NCI-H2196 treated with DMSO at 0.1 percent for 48 hours (cell line): ENCODE measurements around the gene BEND6.
A peak's percentile ranks its signal among the peaks of the same experiment; 100 is the strongest.

ENCODE experiments used
- DNase-seq: peaks from one replicate; lab custom pipeline; 2025; ENCODE audit not compliant: unreplicated experiment; lab: John Stamatoyannopoulos, UW

The BEND6 gene

DNA sequence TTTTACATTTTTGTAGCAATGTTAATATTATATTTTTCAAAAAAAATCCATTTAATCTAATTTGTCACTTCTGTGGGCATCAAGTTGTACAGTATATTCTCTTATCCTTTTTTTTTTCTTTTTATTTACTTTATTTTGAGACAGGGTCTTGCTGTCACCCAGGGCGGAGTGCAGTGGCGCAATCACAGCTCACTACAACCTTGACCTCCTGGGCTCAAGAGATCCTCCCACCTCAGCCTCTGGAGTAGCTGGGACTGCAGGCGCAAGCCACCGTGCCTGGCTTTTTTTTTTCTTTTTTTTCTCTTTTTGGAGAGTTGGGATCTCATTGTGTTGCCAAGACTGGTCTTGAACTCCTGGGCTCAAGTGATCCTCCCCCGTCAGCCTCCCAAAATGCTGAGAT lies 14.4 kb upstream of the BEND6 start:
- DNase-seq = no peak

DNA sequence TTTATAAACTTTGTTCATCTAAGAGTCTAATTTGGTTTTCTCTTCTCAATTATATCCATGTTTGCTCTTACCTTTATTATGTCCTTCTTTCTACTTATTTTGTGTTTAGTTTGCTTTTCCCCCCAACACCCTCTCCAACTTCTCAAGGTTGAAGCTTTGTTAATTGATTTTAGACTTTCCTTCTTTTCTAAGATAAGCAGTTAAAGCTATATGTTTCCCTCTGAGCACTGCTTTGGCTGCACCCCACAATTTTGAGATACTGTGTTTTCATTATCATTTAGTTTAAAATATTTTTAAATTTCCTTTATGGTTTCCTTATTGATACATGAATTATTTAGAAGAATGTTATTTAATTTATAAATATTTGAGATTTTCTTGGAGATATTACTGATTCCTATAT lies 13.9 kb upstream of the BEND6 start:
- no peak for DNase-seq

DNA sequence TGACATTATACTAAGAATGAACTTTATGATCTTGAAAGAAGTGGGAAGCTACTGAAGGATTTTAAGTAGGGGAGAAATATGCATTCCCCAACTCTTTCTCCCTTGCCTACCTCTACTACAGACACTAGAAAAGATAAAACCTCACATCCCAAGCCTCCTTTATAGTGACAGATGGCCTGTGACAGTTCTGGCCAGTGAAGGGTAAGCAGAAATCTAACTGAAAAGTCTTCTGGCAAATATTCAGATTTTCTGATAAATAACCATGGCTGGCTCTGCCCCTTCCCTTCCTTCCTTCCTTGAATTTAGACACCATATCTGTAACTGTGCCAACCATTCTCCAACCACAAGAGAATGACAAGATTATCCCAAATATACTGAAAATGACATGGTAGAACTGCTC lies 10.2 kb upstream of the BEND6 start:
- DNase-seq = no peak

DNA sequence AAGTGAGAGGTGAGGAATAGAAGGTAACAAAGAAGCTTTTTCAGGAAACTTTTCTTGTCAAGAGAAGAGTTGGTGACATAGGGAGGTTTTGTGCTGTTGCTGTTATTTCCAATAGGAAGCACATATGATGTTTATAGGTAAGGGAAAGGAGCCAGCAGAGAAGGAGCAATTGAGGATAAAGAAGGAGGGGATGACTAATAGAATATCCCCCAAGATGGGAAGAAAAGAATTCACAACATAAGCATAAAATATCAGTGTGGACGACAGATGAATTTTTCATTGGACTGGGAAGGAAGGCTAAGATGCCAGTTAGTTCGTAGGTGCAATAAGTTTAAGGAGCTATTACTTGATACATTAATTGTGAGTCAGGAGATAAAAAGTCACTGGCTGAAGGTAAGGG lies 8.5 kb upstream of the BEND6 start:
- DNase-seq = no peak

DNA sequence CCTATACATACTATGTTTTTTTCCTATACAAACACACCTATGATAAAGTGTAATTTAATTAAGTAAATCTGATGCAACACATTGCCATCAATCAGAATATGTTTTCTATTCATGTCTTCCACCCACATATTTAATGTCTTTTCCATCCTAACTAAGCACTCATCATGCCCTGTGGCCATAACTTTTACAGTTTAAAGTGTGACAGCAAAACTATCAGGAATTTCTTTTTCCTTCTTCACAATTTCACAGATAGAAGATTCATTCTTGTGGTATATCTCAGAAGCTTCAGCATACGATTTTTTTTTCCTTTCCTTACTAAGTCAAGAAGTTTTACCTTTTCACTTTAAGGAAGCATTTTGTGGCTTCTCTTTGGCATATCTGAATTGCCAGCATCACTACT lies 7.0 kb upstream of the BEND6 start:
- no peak for DNase-seq

DNA sequence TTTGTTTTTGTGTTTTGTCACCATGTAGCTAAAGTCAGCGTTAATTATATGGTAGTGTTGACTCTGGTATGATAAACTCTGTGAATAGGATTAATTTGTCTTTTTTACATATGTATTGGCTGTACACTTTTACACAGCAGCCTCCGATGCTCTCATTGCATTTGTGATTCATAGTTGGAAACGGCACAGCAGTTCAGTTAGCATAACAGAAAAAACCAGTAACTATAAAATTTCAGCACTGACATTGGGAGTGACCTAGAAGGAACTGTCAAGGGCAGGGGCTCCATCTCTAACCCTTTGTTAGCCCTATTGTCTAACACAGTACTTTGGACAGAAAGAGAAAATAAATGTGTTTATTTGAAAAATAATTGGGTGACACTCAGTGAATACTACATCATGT lies 5.6 kb upstream of the BEND6 start:
- no peak for DNase-seq

DNA sequence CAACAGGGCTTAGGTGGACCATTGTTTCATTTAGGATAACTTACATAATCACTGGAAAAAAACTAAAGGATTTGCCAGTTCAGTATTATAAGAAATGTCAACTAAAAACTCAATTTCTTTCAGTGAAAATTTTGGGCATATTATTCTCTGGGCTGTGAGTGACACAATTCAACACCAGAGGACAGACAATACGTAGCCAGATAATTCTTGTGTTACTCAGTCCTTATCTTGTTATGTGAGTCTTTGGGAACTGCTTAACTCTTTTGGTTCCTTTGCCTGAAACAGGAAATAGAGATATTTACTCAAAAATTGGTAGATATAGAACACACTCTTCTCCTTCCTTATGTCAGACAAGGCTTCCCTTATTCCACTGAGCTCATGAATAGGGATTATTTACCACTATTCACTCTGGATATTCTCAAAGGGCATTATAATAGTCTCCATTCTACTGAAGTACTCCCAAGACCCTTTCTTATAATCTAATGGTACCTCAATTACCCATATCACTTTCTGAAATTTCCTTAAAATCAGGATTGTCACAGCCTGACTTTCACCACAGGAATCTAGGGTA lies 4.9 kb upstream of the BEND6 start:
- DNase-seq = no peak

DNA sequence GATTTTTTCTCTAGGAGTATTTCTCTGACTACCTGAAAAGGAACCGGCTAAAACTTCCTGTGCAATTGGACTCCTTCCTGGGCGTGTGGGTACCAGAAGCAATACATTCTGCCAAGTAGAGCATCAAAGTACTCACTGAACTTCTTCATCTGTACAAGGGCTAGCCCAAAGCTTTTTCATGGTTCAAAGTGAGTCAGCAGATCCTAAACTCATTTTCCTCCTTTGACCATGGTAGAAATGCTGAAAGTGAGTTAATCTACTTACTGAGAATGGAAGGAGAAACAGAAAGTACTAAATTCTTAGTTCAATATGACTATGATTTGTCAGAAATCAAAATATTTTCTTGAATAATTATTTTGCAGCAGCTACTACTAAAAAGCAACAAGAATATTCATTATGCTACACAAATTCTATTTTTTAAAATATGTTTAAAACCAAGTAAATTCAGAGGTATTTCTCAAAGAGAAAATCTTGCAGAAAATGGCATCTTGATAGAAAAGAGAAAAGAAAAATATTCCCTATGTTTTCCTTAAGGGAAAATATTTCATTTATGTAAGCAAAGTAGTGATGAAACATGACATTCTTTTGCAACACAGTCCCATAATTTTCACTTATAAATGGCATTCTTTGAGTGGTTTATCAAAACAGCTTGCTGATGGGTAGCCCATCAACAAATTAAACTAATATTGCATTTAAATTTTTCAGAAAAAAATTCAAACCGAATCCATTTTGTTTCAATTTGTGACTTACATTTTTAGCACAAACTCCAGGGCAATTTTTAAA lies 3.7 kb upstream of the BEND6 start:
- DNase-seq = no peak

DNA sequence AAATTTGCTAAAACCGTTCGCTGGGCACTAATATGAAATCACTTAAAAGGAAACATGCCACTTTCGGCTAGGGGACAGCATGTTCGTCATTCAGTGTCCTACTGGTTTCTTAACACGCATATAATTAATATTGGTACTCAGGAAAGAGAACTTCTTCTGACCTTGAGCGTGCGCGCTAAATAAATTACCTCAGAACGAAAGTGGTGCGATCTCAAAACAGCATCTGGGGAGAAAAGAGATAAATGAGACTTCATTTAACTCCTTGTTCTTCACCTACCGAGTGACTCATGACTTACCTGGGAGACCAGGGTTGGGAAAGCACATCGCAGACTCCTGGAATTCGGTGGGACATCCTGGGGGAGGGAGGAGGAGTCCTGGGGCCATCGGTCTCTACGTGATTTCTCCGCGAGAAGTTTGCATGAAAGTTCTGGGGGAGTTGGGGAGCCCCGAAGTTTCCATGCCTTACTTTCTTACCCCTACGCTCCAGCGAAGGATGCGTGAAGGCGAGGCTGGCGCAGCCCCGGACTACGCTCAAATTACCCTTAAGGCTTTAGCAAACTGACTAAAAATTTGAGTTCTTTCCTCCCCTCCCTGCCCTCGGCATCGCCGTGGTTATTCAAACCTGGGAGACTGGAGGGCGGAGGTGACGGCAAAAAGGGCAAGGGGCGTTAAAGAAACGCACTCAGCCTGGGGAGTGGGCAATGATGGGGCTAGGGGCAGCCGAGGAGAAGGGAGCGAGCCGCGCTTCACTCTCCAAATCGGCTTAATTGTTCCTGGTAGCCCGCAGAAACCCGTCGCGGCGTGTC lies 1.1 kb upstream of the BEND6 start:
- DNase-seq = no peak

DNA sequence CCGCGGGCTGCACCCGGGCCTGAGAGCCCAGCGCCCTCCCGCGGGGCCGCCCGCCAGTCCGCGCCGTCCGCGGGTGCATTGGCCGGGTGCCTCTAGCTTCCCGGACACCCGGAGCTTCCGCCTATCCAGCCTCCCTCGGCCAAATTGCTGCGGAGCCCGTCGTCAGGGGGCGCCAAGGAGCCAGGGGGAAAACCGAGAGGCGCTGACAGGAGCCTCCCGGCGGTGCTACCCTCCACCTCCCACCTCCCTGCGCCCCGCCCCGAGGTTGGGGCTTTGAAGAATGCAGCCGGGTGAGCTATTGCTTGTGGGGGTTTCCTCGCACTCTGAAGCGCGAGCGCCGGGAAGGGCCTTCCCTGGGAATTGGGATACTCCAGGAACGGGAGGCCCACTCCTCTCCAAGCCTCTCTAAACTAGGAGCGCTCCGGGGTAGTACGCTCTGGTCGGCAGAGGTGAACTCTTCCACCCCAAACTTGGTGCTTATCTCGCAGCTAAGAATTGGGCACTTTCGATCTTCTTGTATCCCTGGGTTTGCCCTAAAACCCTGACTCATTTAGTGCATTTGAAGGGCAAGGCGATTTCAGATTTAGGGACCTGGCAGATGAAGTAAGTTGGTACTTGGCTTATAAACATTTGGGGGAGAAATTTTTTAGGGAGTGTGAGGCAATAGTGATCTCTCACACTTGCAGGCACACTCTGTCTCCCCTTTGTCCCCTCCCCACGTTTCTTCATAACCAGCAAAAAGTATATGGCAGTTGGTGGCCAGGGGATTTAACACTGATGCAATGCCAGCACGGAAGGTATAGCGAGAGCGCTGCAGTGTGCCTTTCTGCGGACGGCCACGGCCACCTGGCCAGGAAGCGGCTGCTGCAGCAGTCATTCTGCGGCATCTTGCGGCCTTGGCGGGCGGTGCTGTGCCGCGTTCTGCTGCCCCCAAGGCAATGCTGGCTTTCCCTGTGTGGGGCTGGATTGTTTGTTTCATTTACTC lies 556 bp downstream of the BEND6 start:
- DNase-seq = peak; percentile 50

DNA sequence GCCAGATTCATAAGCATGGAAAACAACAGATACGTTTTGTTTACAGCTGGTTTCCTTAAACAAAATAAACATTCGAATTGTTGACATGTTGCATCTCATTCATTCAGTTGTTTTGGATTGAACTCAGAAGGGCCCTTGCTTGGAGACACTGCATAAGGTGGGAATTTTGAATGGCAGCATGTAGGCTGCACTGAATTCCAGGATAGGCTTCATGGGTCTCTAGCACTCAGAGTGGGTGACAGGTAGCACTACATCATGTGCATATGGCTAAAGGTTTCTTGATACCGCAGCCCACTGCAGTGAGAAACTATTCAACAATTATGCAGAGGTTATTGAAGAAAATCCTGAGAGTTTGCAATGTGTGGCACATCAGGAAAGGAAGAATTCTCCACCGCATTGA lies 1.6 kb downstream of the BEND6 start:
- no peak for DNase-seq

DNA sequence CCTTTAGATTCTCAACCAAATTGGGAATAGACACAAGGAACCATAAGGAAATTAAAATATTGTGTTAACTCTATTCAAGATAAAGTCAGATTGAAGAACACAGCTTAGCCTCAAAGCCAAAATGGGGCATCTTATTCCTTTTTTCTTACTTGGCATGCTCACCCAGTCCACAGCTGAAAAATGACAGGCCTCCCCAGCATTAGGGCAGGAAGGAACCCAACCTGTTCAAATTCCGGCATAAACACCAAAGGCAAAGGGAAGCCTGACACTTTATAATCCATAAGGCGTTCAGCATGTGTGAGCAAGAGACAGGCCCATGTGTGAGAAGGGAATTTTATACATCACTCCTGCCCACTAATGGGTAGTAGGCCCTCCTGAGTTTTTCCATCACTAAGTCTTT lies 2.9 kb downstream of the BEND6 start:
- DNase-seq = no peak

DNA sequence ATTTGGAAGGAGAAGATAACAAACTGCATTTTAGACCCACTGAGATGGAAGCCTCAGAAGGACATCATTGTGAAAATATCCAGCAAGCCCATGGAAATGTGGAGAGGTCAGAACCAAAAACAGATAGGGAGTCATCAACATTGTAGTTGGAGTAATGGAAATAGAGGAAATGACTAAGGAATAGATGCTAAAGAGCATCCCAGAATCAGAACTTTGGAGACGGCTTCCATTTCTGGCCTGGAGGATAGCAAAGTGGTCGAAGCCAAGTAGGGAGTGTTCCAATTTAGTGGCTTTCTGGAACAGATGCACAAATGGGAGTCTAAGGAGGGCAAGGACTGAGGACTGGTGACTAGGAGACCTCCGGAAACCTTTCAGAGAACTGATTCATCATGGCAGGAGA lies 3.6 kb downstream of the BEND6 start:
- no peak for DNase-seq

DNA sequence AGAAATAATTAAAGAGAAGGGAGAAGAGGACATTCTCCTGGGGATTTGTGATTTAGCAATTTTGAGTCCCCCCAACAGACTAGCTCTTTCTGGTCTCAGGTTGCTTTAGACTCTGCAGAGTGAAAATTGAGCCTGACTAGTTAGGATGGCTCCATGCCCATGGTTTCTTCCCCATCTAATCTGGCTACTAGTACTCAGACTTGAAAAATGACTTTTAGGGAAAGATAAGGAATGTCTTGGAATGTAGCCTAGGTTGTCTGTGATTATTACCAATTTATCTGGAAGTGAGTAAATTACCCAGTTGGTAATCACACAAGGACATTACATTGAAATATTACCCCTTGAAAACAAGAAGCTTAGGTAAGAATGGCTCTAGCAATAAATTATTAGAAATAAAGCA lies 4.2 kb downstream of the BEND6 start:
- no peak for DNase-seq

DNA sequence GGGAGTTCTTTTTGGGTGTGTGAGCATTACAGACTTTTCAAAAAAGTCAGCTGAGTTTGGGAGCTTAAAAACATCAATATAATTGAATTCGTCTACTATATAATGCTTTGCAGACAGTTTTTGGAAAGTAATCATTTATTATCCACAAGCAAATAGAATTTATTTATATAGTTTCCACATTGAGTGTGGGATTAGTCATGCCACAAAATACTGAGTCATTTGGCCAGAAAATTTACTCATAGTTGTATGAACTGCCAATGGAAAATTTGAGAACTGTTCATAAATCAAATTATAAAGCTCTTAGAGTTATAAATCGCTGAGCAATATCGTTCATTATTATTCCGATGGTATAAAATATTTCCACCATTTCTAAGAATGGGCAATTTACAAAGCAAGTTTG lies 5.0 kb downstream of the BEND6 start:
- no peak for DNase-seq

DNA sequence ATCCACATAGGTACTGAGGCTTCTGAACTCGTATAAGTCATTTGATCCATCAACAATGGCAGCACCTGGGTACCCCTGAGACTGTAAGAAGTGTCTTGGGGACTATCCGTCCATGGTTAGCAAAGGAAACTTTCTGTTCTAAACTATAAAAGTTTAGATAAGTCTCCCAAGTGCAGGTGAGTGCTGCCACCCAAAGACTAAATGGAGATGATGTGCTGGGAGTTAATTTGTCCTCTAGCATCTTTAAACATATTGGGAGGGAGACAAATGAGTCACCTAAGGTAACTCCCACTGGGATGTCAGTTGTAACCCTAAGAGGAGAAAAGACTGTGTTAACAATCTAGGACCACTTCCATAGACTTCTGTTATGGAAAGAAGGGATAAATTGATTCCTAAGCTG lies 6.2 kb downstream of the BEND6 start:
- no peak for DNase-seq

DNA sequence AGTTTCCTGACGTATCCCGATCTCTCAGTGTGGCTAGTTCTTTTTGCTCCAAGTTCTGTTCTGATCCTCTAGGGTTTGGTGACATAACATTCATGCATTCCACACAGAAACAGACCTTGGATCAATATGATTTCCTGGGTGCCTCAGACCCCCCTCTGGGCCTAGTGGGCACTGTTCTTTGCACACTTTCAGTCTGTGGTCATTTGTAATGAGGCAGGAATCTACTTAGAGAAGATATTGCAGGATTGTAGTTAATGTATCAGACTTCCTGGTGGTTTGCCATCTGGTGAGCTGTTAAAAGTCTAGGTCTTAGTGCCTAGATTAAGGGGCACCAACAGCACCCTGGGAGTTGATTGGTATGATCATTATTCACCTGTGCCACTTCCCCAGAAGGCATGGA lies 7.5 kb downstream of the BEND6 start:
- DNase-seq = no peak

DNA sequence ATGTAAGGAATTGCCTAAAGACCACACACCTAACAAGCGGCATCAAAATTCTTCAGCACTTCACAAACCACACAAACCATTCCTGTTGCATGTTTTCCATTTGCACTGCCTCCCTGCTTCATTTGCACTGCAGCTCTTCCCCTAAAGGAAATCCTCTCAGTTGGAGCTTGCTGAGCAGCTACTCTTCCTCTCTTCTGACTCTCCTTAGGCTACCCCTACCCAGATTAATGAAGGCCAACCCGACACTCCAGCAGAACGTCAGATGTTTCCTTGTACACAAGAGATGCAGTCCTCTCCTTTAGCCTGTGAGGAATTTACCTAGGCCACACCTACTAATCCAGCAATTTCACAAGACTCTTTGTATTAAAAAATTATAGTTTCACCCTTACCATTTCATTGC lies 8.1 kb downstream of the BEND6 start:
- DNase-seq = no peak

DNA sequence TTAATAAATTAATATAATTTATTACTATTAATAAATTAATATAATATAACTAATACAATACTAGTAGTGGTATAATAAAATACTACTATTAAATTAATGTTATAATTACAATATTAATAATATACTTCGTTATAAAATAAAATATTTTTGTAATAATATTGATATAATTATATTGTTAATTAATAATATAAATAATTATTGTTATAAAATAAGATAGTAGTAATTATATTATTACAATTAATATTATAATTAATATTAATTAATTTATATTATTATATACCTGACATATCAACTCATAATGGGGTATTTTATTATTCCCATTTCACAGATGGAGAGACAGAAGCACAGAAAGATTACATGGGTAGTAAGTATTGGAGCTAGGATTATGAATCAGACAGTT lies 8.9 kb downstream of the BEND6 start:
- DNase-seq = no peak

DNA sequence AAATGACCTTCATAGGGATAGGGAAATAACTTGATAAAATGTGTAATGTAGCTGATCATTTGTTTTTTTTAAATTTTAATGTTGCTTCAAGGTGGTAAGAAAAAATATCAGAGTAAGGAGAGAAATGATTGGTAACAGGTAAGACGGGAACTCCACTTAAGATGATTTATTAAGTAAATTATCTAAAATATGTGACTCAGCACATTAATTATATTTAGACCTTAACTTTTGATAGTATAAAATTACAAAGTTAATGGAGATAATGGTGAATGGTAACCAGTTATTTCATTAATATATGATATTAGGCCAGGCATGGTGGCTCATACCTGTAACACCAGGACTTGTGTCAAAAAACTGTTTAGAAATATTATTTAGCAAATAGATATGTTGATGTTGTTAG lies 10.2 kb downstream of the BEND6 start:
- no peak for DNase-seq

DNA sequence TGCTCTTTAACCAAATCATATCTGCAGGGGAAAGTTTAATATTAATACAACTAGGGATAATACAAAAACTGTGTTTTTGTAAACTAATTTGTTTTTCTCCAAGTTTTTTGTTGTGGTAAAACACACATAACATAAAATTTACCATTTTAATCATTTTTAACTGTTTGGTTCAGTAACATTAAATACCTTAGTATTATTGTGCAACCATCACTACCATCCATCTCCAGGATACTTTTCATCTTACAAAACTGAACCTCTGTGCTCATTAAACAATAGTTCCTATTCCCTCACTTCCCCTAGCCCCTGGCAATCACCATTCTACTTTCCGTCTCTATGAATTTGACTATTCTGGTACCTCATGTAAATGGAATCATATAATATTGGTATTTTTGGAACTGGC lies 15.9 kb downstream of the BEND6 start:
- DNase-seq = no peak
